ENCODE data around the gene CNOT4.

DNA sequence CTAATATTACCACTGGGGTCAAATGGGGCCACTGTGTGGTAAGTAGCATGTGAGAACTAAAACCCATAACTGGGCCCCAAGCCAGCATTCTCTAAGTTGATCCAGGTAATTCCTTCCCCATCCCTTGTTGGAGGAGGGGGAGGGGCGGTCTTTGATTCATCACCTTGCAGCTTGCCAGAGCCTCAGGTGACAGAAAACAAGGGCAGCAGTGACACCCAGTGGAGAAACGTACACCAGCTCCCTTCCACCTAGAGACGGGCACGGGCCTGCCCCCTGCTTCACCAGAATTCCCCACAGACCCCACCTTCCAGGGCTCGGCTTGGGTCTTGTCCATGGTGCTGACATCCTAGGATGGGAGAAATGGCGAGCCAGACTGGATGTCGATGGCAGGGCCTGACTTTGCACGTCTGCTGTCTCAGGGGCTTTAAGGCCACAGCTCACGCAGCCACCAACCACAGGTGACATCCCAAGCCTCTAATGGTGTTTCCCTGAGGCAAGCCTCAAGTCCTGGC is 174.2 kb downstream of the CNOT4 start:
- TF ChIP-seq, protein P1, sequence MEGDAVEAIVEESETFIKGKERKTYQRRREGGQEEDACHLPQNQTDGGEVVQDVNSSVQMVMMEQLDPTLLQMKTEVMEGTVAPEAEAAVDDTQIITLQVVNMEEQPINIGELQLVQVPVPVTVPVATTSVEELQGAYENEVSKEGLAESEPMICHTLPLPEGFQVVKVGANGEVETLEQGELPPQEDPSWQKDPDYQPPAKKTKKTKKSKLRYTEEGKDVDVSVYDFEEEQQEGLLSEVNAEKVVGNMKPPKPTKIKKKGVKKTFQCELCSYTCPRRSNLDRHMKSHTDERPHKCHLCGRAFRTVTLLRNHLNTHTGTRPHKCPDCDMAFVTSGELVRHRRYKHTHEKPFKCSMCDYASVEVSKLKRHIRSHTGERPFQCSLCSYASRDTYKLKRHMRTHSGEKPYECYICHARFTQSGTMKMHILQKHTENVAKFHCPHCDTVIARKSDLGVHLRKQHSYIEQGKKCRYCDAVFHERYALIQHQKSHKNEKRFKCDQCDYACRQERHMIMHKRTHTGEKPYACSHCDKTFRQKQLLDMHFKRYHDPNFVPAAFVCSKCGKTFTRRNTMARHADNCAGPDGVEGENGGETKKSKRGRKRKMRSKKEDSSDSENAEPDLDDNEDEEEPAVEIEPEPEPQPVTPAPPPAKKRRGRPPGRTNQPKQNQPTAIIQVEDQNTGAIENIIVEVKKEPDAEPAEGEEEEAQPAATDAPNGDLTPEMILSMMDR (IDR thresholded peaks at IDR 0.05) = peak in 2 of 3 donors; percentile 14 to 45
- no peak for TF ChIP-seq POLR2A (IDR thresholded peaks at IDR 0.05)

All from breast epithelium (tissue), 3 donors.